HG03095 (cell line): ENCODE results near the gene KRT2.

Source experiments
- ATAC-seq: cut with Tn5 transposase; IDR thresholded peaks from one replicate; pipeline ENCODE4 v1.9.1; 2021; ENCODE audit warnings: moderate library complexity; ENCODE audit not compliant: unreplicated experiment

KRT2 gene

DNA sequence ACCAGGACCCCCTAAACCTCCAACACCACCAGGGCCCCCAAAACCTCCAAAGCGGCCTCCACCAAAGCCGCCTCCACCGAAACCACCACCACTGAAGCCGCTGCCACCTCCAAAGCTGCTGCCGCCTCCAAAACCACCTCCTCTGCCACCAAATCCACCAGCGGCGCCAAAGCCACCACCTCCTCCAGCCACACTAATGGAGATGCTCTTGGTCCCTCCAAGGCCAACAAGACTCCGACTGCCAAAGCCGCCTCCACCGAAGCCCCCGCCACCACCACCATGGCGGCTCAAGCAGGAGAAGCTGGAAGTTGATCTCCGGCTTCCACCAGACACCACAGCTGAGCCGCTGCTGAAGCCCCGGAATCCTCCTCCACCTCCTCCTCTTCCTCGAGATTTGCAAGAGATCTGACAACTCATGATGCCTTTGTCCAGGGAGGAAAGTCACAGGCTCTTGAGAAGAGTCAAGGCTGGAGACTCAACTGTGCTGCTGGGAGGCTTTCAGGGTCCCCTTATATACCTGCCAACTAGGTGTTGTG, at the start of gene KRT2:
Gene KRT2, minus strand, starts transcription at position 486 of the 536 bp plus-strand sequence. Its CDS starts 69 bp downstream, at position 417.
- no peak for ATAC-seq

DNA sequence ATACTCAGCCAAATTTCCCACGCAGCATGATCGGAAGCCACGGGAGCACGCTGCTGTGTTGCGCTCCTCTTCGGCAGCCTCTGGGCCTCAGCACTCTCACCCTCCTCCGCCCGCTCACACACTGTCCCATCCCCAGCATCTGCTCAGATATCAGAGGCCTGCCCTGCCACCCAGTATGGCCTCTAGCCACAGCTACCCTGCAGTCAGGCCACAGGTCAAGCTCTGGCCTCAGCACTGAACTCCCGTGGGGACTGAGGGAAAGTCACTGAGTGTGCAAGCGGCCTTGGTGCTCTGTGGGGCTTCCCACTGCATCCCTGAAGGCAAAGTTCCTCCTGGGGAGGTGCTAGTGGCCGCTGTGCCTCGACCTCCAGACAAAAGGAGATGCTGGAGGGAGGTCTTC, 49.3 kb upstream of the KRT2 start:
- ATAC-seq = no peak

DNA sequence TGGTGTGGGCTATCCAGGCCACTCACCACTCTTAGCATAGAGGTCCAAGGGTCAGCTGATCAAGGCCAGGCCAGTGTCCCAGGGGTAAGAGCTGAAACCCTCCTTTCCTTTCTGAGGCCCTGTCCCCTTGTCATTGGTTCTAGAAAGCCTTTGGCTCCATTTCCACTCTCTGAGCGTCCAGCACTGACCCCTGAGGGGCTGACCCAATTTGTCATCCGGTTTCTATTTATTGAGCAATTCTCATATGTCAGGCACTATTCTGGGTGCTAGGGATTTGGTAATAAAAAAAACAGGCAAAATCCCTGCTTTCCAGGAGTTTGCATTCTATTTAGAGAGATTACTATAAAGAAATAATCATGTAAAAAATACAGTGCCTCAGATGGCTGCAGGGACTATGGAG, 47.9 kb upstream of the KRT2 start:
- no peak for ATAC-seq

DNA sequence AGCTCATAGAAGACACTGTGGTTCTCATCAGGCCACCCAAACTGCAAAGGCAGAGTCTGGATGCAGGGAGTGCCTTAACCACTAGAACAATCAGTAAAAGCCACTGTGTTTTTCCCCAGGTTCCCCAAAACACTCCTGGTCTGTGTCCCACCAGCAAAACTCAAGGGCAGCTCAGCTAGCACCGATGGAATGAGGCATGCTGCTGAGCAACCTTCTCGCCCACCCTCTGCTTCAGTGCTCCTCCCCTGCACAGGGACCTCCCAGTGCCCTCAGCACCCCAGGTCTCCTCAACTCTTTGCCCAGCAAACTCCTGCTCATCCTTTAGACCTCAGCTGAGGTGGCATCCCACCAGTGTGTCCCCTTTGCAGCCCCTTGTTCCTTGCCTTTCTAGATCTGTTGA, 47.4 kb upstream of the KRT2 start:
- no peak for ATAC-seq

DNA sequence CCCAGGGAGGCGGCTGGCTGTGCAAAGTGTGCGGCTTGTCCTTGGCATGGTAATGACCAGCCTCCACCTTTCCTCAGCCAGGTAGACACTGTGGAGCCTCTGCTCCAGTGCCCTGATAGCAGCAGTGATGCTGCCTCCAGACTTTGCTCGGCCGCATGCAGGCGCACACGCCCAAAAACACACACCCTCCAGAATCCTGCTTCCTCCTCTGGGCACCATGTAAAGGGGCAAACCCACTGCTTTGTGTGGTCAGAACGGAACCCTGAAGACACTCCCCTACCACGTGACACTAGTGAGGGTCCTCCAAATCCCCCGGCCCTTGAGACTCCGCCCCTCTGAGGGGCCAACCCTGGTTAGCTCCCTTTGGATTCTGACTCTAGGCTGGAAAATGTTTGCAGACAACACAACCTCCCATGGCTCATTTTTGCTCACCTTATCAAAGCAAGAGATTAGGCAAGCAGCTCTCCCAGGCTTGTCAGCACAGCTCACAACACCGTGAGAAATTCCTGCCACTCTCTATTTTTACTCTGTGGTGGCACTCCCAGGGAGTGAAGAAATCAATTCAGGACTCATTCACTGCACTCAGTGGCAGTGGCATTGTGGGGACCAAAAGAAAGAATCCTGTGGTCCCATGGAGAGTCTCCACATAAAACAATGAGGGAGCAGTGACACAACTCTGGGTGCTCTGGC, 46.8 kb upstream of the KRT2 start:
- ATAC-seq = no peak

DNA sequence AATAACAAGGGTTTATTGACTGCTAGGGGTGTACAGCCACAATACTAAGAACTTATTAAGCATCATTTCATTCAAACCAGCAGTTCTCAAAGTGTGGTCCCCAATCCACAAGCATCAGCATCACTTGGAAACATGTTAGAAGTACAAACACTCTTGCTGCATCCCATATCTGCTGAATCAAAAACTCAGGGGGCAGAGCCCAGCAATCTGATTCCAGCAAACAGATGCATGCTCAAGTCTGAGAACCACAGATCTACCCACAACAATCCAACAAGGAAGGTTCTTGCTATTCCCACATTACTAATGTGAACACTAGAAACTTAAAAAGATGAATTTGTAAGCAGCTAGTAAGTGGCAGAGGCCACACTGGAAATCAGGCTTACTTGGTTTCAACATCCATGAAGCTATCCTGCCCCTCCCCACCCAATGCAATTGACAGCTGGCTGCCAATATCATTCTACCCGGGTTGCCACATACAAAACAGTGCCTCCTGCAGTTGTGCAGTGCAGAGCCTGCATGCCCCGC, 45.1 kb upstream of the KRT2 start:
- ATAC-seq = no peak

DNA sequence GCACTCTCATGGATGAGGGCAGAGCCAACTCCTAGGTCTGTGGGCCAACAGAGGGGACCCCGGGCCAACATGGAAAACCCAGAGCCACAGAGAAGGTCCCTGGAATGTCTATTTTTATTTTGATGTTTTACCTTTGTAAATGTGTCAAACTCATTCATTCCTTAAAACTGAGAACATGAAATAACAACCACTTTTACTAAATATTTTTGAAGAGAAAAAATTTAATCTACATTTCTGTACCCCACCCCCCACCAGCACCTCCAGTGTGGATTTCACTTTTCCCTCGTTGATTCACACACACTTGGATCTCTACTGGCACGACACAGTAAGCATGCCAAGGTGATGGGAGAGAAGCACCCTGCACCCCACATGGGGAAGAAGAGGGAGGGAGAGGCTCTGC, 44.6 kb upstream of the KRT2 start:
- no peak for ATAC-seq

DNA sequence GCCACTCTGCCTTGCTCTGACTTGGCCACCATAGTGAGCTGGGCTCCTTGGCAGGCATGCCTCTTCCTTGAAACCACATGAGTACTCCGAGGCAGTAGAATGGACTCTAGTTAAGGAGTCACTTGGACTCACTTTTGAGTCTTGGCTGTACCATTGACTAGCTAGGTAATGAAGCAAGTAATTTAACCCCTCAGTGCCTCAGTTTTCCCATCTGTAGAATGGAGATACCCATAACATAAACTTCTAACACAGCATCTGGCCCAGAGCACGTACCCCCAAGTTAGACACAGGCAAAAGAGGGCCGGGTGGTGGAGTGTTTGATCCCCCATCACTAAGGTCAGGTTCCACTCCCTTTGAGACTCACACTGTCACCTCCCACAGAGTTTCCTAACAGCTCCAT, 43.0 kb upstream of the KRT2 start:
- no peak for ATAC-seq

DNA sequence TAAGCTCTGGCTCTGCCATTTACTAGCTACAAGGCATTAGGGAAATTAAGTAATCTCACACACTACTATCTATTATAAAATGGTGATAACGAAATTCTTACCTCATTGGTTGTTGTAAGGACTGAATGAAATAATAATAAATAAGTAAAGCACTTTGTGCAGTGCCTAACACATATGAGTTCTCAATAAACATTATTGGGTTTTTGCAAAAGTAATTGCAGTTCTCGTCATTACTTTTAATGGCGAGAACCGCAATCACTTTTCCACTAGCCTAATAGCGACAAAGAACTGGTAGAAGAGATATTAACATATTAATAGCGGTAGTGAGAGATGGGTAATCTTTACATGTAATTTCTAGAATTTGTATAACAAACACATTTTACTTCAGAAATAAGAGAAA, 42.1 kb upstream of the KRT2 start:
- no peak for ATAC-seq

DNA sequence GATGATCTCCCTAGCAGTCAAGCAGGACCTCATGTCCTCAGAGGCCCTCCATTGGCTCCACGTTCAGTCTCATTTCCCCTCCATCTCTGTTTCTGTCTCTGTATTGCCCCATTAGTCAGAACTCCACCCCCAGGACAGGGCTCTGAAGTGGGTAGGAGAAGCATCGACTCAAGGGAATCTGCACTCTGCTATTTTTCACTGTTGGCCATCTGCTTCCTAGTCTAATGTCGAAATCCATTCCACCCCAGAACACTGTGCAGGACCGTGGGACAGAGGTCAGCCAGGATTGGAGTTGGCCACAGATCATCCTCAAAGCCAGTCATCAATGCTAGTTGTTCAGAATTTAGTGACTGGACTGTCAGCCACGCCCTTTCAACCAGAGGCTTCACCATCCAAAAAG, 41.2 kb upstream of the KRT2 start:
- ATAC-seq = no peak

DNA sequence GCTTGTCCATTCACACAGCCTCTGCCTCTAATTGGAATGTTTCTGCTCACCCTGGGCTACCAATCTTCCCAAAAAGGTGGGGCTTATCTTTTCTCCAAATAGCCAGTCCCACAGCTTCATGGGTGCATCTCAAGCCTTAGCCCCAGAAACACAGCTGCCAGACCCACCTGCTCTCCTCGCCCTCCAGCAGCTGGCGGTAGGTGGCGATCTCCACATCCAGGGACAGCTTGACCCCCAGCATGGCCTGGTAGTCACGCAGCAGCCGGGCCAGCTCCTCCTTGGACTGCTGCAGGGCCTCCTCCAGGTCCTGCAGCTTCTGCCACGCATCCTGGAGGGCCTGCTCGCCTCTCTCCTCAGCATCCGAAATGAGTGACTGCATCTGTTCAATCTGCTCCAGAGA, 40.2 kb upstream of the KRT2 start:
- no peak for ATAC-seq

DNA sequence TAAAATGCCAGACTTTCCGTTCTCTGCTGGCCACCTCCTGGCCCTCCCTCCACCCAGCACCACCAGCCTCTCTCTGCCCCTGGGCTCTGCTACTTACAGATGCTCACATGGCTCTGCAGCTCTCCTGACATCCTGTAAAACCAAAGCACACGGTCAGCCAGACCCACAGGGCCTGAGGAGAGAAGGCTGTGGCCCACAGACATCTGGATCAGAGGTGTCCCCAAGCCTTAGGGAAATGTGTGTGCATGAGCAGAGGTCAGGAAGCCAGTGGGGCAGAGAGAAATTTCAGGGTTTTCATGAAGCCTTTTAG, 39.8 kb upstream of the KRT2 start:
- ATAC-seq = no peak

DNA sequence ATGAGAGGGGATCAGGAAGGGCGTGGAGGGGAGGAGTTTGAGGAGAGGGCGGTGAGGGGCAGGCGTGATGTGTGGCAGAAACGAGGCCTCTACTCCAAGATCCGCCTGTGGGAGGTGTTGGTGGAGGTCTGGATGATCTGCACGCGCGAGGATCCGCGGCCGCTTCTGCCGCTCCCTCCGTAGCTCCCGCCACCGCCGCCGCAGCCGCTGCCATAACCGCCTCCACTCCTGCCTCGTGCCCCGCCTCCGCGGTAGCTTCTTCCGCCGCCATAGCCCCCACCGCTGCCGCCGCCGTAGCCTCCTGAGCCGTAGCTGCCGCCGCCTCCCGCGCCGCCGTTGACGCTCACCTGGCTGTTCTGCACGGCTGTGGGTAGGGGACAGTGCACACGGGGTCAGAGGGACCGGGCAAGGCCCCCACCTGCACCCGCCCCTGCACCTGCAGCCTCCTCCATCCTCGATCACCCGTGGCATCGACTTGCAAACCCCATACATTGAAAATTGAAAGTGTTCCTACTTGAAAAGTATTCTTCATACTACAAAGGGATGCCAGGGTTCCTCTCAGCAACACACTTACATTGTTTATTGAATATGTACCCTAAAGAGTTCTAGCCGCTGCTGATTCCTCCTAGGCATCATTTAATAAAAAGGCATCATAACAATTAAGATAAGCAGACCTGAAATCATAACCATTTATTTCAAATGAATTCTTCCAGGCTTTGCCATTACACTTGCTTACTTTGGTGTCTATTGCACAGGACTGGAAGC, 39.2 kb upstream of the KRT2 start:
- no peak for ATAC-seq

DNA sequence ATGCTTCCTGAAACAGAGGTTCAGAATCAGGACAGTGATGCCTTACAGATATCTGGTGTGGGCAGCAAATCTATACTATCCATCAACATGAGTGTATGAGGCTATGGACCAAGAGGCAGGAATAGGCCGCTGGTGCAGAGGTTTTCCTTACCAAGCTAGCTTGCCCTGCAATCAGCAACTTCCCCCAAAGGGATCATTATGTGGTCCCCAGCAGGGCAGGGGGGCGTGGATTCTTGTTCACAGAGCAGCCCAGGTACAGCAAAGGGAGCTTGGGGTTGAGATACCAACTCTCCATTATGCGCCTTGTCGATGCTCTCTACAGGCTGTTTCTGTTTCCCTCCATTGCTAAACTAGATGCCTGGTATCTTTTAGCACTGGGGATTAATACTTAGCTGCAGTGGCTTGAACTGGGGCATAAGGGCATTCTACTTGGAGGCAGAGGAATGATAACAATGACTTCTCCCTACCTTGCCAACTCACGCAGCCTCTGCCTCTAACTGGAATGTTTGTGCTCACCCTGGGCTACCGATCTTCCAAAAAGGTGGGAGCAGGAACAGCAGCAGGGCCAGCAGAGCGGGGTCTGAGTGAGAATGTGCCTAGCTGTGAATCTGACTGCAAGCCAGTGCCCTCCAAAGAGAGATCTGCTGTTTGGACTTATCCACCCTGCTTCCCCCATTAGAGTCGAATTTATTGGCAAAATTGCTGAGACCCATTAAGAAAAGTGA, 38.5 kb upstream of the KRT2 start:
- no peak for ATAC-seq

DNA sequence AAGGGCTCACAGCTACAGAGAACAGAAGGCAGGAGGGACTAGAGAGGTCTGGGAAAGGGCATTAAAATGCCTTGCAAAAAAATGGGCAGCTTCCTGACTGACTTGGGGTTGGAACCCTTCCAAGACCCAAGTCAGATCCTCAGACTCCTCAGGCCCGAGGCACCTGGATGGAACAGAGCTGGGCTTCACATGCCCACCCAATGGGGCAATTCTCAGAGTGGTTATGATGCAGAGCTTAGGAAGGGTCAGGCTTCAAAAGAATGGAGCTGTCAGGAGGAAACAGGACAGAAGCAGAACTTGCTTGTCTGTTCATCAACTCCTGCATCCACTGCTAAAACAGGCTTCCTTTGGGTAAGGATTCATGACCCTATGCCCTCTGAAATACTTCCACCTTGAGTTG, 37.9 kb upstream of the KRT2 start:
- ATAC-seq = no peak

DNA sequence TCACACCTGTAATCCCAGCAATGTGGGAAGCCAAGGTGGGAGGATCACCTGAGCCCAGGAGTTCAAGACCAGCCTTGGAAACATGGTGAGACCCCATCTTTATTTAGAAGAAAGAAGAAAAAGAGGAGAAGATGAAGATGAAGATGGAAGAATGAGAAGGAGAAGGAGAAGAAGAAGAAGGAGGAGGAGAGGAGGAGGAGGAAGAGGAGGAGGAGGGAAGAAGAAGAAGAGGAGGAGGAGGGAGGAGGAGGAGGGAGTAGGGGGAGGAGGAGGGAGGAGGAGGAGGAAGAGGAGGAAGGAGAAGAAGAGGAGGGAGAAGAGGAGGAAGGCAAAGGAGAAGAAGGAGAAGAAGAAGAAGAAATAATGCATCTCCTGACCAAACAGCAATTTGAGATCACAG, 37.2 kb upstream of the KRT2 start:
- no peak for ATAC-seq

DNA sequence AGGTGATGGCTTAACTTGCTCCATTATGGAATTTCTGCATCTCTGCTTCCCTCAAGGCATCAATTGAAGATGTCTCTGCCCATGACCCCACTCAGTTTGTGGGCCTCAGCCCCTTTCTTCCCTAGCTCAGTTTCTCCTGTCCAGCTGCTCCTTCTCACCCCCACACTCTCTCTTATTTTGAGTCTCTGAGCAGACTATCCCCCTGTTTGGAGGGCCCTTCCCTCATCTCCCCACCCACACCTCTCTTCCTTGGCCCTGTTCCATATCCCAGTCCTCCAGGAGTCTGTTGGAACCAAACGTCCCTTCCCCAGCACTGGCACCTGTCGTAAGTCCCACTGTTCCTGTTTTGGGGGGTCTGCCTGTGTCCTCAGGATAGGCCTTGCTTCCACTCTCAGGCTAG, 36.5 kb upstream of the KRT2 start:
- no peak for ATAC-seq

DNA sequence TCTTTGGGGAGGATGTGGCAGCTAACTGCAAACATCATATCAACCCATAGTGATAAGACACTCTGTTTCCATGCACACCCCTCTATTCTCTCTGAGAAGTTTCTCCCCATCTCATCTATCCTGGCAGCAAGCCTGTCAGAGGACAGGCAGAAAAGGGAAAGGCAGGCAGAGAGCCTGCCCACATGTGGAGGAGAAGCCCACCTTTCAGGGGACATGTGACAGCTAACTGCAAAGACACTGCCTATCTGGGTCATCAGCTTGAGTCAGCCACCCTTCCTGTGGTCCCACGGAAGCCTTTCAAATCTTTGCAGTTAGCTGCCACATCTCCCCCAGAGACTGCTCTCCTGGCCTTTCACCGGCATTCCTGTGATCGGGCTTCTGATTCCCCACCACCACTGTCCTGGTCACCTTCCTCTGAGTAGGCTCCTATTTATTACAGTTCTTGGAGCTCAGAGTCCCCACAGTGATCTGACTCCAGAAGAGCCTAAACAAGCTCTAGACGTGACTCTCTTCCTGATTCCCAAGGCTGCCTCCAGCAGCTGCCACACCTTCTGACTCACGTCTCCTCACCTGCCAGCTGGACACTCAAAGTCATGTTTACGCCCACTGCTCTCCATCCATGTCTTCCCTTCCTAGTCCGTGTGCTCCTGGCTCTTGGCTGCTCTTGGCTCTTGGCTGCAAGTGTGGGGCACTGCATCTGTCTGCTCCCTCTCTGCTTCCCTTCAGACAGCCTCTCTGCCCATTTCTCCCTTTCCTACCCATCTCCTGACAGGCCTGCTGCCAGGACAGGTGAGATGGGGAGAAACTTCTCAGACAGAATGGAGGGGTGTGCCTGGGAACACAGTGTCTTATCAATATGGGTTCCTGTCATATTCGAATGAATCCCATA, 35.7 kb upstream of the KRT2 start:
- no peak for ATAC-seq

DNA sequence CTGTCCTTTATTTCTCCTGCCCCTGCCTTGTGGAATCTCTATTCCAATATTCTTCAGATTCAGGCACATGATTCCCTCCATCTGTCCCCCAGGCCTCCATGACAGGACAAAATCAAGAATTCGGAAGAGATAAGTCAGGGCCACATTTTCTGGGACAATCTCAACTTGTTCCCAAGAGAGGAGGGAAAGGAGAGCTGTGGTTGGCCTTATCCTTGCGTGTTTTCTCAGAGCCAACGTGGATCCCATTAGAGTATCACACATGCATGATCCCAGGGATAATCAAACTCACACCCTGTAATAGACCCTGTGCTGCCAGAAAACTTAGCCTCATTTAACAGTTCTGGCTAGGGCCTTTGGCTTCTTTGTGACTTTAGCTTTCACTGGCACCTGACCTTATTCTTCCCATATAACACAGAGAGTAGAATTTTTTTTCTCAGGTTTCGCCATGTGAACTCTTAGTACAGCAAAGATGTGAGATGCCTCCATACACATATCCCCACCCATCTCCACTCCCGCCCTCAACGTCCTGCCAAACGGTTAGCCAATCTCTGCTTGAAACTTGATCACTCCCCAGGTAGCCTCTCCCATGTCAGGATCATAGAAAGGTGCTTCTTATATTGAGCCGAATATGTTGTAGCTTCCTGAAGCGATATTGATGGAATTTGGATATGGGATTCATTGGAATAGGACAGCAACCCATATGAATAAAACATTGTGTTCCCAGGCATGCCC, 34.9 kb upstream of the KRT2 start:
- no peak for ATAC-seq

DNA sequence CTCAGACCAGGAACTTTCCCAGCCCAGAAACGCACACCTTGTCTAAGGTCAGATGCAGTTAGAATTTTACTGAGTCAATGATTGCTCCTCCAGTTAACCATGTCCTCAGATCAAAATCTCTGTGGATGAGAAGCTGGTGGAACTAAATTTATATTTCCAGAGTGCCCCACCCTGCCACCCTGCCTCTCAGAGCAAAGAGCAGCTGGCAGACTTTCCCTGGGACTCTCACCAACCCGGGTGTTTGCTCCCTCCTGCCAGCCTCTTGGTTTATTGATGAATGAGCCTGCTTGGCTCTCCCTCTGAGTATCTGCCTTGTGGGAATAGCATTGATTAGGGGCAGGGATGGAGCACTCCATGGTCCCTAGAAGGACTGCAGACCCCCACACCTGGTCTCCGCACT, 34.1 kb upstream of the KRT2 start:
- no peak for ATAC-seq
